GM12878 (cell line): Measurements from ENCODE around the gene MAPK1. TPM values are rescaled to one million over a fixed set of nuclear protein-coding genes. Genes with fewer than 3 reads are reported as not detected.
"Not testable (repeated sequence)": the region's sequence is repeated elsewhere in the genome, so short reads cannot be mapped to it uniquely, and the experiment has no call there.

ENCODE experiments used
- ATAC-seq: fragments of 200-7000 bp; cut with Tn5 transposase; 3 replicates; pipeline ENCODE4 v1.9.1; 2020; ENCODE audit warnings: mild to moderate bottlenecking, moderate library complexity
- BruUV-seq: library from RNA; stranded (reverse); fragments of 400-500 nt; replicated peaks from 2 replicates; lab custom pipeline; 2021; lab: Mats Ljungman, UMichigan
- CTCF ChIA-PET: fragments of 300-600 bp; sonication (Branson Sonifier 250); formaldehyde crosslinking; extraction: SDS; loops from one replicate; lab custom pipeline; 2021; ENCODE audit warnings: inconsistent platforms; lab: Yijun Ruan, JAX
- POLR2A ChIA-PET: fragments of 350-600 bp; formaldehyde crosslinking; extraction: SDS; loops from one replicate; lab custom pipeline; 2021; ENCODE audit warnings: inconsistent platforms; lab: Charles Lee
- RAD21 ChIA-PET: fragments of 300-600 bp; sonication (Branson Sonifier 250); formaldehyde crosslinking; loops from one replicate; lab custom pipeline; 2023; ENCODE audit warnings: antibody characterized with exemption; ENCODE audit not compliant: unreplicated experiment; lab: Charles Lee
- SMC1A ChIA-PET: fragments of 300-600 bp; sonication (Branson Sonifier 250); formaldehyde crosslinking; loops from one replicate; lab custom pipeline; 2023; ENCODE audit not compliant: unreplicated experiment, uncharacterized antibody; lab: Charles Lee
- DNase-seq: peaks from one replicate; pipeline ENCODE4 v3.0.0-alpha.2; 2011; ENCODE audit warnings: low read depth, low spot score
- FAIRE-seq: peaks from 3 replicates; lab custom pipeline; 2011; peaks lifted over from hg19 to GRCh38; lab: Jason Lieb, UNC
- H2AFZ ChIP-seq: 2 replicates; pipeline ENCODE4 v1.6.0; 2011; ENCODE audit warnings: low read depth, low read length, control low read depth; ENCODE audit not compliant: control insufficient read depth
- H3K27ac ChIP-seq: 2 replicates; pipeline ENCODE4 v1.5.1; 2011; ENCODE audit warnings: control low read depth; ENCODE audit not compliant: control insufficient read depth, insufficient read depth
- H3K27me3 ChIP-seq, 2 experiments: replicated peaks in 1 of 2; 2 replicates each; pipeline versions ENCODE4 v1.6.0 to v1.6.1; 2011; ENCODE audit warnings: low read length in 1 of 2; ENCODE audit not compliant: control insufficient read depth in 2 of 2, insufficient read depth in 2 of 2
- H3K36me3 ChIP-seq, 2 experiments: 2 replicates each; pipeline ENCODE4 v1.5.1; 2011; ENCODE audit warnings: low read length in 1 of 2; ENCODE audit not compliant: control insufficient read depth in 2 of 2, insufficient read depth in 2 of 2
- H3K4me1 ChIP-seq: 2 replicates; pipeline ENCODE4 v1.6.1; 2011; ENCODE audit warnings: mild to moderate bottlenecking, low read length, moderate library complexity, mixed read lengths; ENCODE audit not compliant: control insufficient read depth, insufficient read depth
- H3K4me2 ChIP-seq: 2 replicates; pipeline ENCODE4 v1.6.0; 2011; ENCODE audit warnings: control low read depth; ENCODE audit not compliant: control insufficient read depth, insufficient read depth
- H3K4me3 ChIP-seq: fragments of 200-600 bp; sonication (generic); 2 replicates; pipeline ENCODE4 v1.5.1; 2016
- H3K79me2 ChIP-seq: 2 replicates; pipeline ENCODE4 v1.6.0; 2011; ENCODE audit warnings: low read length; ENCODE audit not compliant: control insufficient read depth, insufficient read depth
- H3K9ac ChIP-seq: 2 replicates; pipeline ENCODE4 v1.8.0; 2011; ENCODE audit warnings: low read length, control low read depth, mixed read lengths; ENCODE audit not compliant: control insufficient read depth, insufficient read depth
- H3K9me3 ChIP-seq: replicated peaks from 3 replicates; pipeline ENCODE4 v1.5.1; 2011; ENCODE audit warnings: mild to moderate bottlenecking, low read length; ENCODE audit not compliant: control insufficient read depth, insufficient read depth
- H4K20me1 ChIP-seq: 2 replicates; pipeline ENCODE4 v1.6.0; 2011; ENCODE audit not compliant: control insufficient read depth, insufficient read depth
- BACH1 ChIP-seq: fragments of 450-650 bp; IDR thresholded peaks from 2 replicates; pipeline ENCODE4 v1.6.1; 2017; ENCODE audit warnings: mild to moderate bottlenecking, borderline replicate concordance
- ELK1 ChIP-seq: IDR thresholded peaks from 2 replicates; pipeline ENCODE4 v1.6.1; 2012; ENCODE audit warnings: low read depth, low read length, improper control_type of control experiment
- MAX ChIP-seq: IDR thresholded peaks from 2 replicates; pipeline ENCODE4 v1.6.1; 2012; ENCODE audit warnings: low read depth, low read length, improper control_type of control experiment
- NFXL1 ChIP-seq: fragments of 450-650 bp; IDR thresholded peaks from 2 replicates; pipeline ENCODE4 v1.6.1; 2017; ENCODE audit warnings: antibody characterized with exemption, mild to moderate bottlenecking, borderline replicate concordance
- SP1 ChIP-seq: IDR thresholded peaks from one replicate; pipeline ENCODE4 v1.6.1; 2011; ENCODE audit warnings: low read depth, low read length
- STAT1 ChIP-seq: fragments of 450-650 bp; conservative IDR thresholded peaks from 2 replicates; pipeline ENCODE4 v1.6.1; 2014; ENCODE audit warnings: antibody characterized with exemption, mild to moderate bottlenecking
- WGBS: methylation state at CpG from one replicate; pipeline ENCODE4 v1.1.6; 2016; ENCODE audit warnings: low lambda C conversion rate; ENCODE audit not compliant: insufficient replicate concordance, insufficient coverage; ENCODE audit errors: missing lambda C conversion rate; 5-methylcytosine and 5-hydroxymethylcytosine counted together
- in situ Hi-C: fragments of 300-500 bp; cut with MboI; formaldehyde crosslinking; loops from 9 replicates; pipeline ENCODE4 v1.14.3; 2018; ENCODE audit warnings: mixed read lengths
- intact Hi-C: fragments of 100-400 bp; cut with micrococcal nuclease; formaldehyde crosslinking; loops from one replicate; pipeline ENCODE4 v1.14.2; 2022; ENCODE audit not compliant: unreplicated experiment
- polyA plus RNA-seq, 11 experiments: library from polyadenylated mRNA; depleted of rRNA in 4 of 11; unstranded in 6 of 11; stranded (reverse) in 5 of 11; fragments of >200 nt; fragmentation: Nextera tagmentation in 4 of 11; fragmentation: Illumina TruSeq in 1 of 11; extraction: Ambion mirVana in 4 of 11; extraction: Trizol in 1 of 11; gene quantifications; 1 replicate in 1 of 11; 2 replicates in 10 of 11; pipeline versions ENCODE4 v1.2.1 to v1.2.3, GENCODE V29; 2011 to 2016; ENCODE audit warnings: inconsistent platforms in 2 of 11, missing spikeins in 2 of 11, low read depth in 1 of 11
- total RNA-seq, 4 experiments: library from RNA; depleted of rRNA in 3 of 4; stranded (reverse); fragments of >200 nt in 3 of 4; fragmentation: Illumina TruSeq in 1 of 4; extraction: Trizol in 1 of 4; gene quantifications; 2 replicates each; pipeline versions ENCODE4 v1.2.1 to v1.2.3, GENCODE V29; 2013 to 2021
- TF ChIP-seq, protein P1 (sequence below): fragments of 450-650 bp; conservative IDR thresholded peaks from 2 replicates; pipeline ENCODE4 v1.6.1; 2017; ENCODE audit warnings: mild to moderate bottlenecking, moderate library complexity
- TF ChIP-seq, protein P2 (sequence below): IDR thresholded peaks from 2 replicates; pipeline ENCODE4 v1.6.1; 2011; ENCODE audit warnings: low read depth, mild to moderate bottlenecking, low read length, moderate library complexity, borderline replicate concordance; ENCODE audit errors: extremely low read depth

MAPK1 gene
- total and polyA plus RNA-seq, 10 of the 15 experiments (the other 5 are each of a cell fraction or from before 2014, with no cell fraction given): 7.0 to 123 (median 58.4) TPM

GRCh38 chr22:21819183-21819770 lies 48.2 kb downstream of the MAPK1 start (continued):
- TF ChIP-seq ELK1: no peak
- no peak for TF ChIP-seq BACH1
- TF ChIP-seq, protein P1, sequence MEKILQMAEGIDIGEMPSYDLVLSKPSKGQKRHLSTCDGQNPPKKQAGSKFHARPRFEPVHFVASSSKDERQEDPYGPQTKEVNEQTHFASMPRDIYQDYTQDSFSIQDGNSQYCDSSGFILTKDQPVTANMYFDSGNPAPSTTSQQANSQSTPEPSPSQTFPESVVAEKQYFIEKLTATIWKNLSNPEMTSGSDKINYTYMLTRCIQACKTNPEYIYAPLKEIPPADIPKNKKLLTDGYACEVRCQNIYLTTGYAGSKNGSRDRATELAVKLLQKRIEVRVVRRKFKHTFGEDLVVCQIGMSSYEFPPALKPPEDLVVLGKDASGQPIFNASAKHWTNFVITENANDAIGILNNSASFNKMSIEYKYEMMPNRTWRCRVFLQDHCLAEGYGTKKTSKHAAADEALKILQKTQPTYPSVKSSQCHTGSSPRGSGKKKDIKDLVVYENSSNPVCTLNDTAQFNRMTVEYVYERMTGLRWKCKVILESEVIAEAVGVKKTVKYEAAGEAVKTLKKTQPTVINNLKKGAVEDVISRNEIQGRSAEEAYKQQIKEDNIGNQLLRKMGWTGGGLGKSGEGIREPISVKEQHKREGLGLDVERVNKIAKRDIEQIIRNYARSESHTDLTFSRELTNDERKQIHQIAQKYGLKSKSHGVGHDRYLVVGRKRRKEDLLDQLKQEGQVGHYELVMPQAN: no peak
- TF ChIP-seq SP1: no peak

DNA sequence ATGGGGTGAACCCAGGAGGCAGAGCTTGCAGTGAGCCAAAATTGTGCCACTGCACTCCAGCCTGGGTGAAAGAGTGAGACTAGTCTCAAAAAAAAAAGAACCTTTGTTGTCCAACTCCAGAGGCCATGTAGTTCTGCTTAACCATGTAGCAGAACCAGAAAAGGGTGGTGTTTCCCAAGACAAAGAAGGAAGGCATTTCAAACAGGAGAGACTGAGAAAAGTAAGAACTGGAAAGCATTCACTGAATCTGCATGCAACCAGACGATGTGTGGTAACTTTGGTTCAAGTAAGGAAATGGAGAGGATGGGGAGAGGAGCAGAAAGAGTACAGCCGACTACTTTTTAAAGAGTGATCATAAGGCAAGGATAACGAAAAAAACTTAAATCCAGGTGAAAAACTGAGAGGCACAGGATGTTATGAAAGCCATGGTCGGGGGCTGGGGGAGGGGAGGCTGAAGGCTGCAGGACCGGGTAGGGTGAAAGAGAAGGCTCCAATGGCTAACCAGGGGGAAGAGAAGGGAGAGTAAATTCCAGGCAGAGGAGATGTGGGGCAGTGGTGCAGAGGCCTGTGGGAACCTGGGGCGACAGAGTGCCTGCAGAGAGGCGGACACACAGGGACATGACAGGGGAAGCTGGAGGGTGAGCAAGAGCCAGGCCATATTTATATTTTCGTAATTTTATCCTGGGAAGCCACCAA lies 48.8 kb downstream of the MAPK1 start:
- Histone ChIP-seq H3K79me2 (peaks cover 15% of the 10 kb centered on the region), H3K9ac (no peak overlapping the region), H3K36me3 (no peaks in the 10 kb centered on the region; a peak in 1 of 4 replicates), H2AFZ (no peak overlapping the region)
- intact Hi-C loops: loop anchor here (5.0 kb wide), 1 partner anchor 49 kb away; the partner anchor contains the start of gene MAPK1
- ChIA-PET RAD21 (no interaction called here), CTCF (no interaction called here)
- no peak for ATAC-seq
- TF ChIP-seq STAT1 (no peak), NFXL1 (no peak), MAX (no peak)
- TF ChIP-seq, protein P2, sequence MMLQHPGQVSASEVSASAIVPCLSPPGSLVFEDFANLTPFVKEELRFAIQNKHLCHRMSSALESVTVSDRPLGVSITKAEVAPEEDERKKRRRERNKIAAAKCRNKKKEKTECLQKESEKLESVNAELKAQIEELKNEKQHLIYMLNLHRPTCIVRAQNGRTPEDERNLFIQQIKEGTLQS: no peak
- TF ChIP-seq, all 136 proteins: peak for 0
- DNase-seq (no peak), FAIRE-seq (no peak)
- Histone ChIP-seq H4K20me1 (no peaks in the 10 kb centered on the region; the same call in 1 of the 2 replicates), H3K9me3 (no peaks in the 10 kb centered on the region), H3K27ac (no peak overlapping the region), H3K4me2 (no peak overlapping the region), H3K4me3 (no peak overlapping the region), H3K4me1 (peaks cover 16% of the 10 kb centered on the region), H3K27me3 (no peaks in the 10 kb centered on the region)
- 78% methylated on average over 8 of the region's 8 CpGs for WGBS
- ChIA-PET SMC1A (interaction anchor here (0.9 kb wide), 2 partner anchors 56 to 113 kb away, joined by 3 read pairs; no protein-coding TSS in a partner anchor), POLR2A (interaction anchor here (0.5 kb wide), 1 partner anchor 1135 kb away, joined by 4 read pairs; no protein-coding TSS in a partner anchor)
- in situ Hi-C loops: no loop called here
- no TSS peak for BruUV-seq

DNA sequence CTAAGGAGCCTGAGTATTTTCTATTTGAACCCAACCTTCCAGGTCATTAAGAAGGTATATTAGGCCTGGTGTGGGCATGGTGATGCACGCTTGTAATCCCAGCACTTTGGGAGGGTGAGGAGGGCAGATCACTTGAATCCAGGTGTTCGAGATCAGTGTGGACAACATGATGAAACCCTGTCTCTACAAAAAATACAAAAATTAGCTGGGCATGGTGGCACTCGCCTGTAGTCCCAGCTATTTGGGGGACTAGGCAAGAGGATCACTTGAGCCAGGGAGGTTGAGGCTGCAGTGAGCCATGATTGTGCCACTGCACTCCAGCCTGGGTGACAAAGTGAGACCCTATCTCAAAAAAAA lies 50.0 kb downstream of the MAPK1 start:
- DNase-seq, H2AFZ ChIP-seq, ATAC-seq, H3K9me3 ChIP-seq, H4K20me1 ChIP-seq, H3K9ac ChIP-seq, H3K27me3 ChIP-seq, FAIRE-seq, H3K36me3 ChIP-seq, in situ Hi-C loops, BruUV-seq: not testable (repeated sequence)
- Histone ChIP-seq H3K27ac (peak overlapping the region; percentile 79), H3K4me2 (peak overlapping the region; percentile 81), H3K4me1 (peaks cover 16% of the 10 kb centered on the region), H3K4me3 (peak overlapping the region; percentile 29; the same call in 1 of the 2 replicates), H3K79me2 (peaks cover 18% of the 10 kb centered on the region)
- ChIA-PET SMC1A (interaction anchor here (1.2 to 1.9 kb wide), 3 partner anchors 17 to 43 kb away, joined by 3 to 4 read pairs (median 4); no protein-coding TSS in a partner anchor), RAD21 (interaction anchor here (1.2 kb wide), 1 partner anchor 55 kb away, joined by 3 read pairs; no protein-coding TSS in a partner anchor), POLR2A (interaction anchor here (0.9 to 1.2 kb wide), 2 partner anchors 16 to 54 kb away, joined by 3 read pairs; no protein-coding TSS in a partner anchor), CTCF (interaction anchor here (0.8 to 1.2 kb wide), 3 partner anchors 10 to 106 kb away, joined by 3 read pairs; no protein-coding TSS in a partner anchor)
- intact Hi-C loops: loop anchor here (5.0 kb wide), 1 partner anchor 50 kb away; the partner anchor contains the start of gene MAPK1
- 75% methylated on average over 3 of the region's 3 CpGs for WGBS
